HG03432 (cell line): ENCODE data around the gene CEP72.
"Not testable (repeated sequence)": the region's sequence is repeated elsewhere in the genome, so short reads cannot be mapped to it uniquely, and the experiment has no call there.

Experiments
- ATAC-seq: cut with Tn5 transposase; IDR thresholded peaks from one replicate; pipeline ENCODE4 v1.9.1; 2021; ENCODE audit warnings: mild to moderate bottlenecking, moderate library complexity; ENCODE audit not compliant: unreplicated experiment

Gene CEP72

GRCh38 chr5:597871-598563, 14.1 kb upstream of the CEP72 start:
- ATAC-seq, result no peak

- no peak for ATAC-seq
Observed at GRCh38 chr5:598564-598890, 13.6 kb upstream of the CEP72 start.

- ATAC-seq, result no peak
Observed at GRCh38 chr5:600886-601541, 11.1 kb upstream of the CEP72 start.

GRCh38 chr5:601771-602465, 10.2 kb upstream of the CEP72 start:
- ATAC-seq, result no peak

GRCh38 chr5:602466-603035, 9.6 kb upstream of the CEP72 start:
- ATAC-seq, result no peak

- ATAC-seq, result no peak
Observed at GRCh38 chr5:603081-603998, 8.8 kb upstream of the CEP72 start.

- no peak for ATAC-seq
Observed at GRCh38 chr5:604391-604831, 7.7 kb upstream of the CEP72 start.

- not testable (repeated sequence) for ATAC-seq
Observed at GRCh38 chr5:605090-605489, 7.0 kb upstream of the CEP72 start.

- ATAC-seq, result no peak
Observed at GRCh38 chr5:606061-606460, 6.1 kb upstream of the CEP72 start.

GRCh38 chr5:606526-607399, 5.4 kb upstream of the CEP72 start:
- ATAC-seq, result no peak

- no peak for ATAC-seq
Observed at GRCh38 chr5:607541-608428, 4.4 kb upstream of the CEP72 start.

GRCh38 chr5:608429-609370, 3.4 kb upstream of the CEP72 start:
- no peak for ATAC-seq

GRCh38 chr5:609506-609905, 2.6 kb upstream of the CEP72 start:
- no peak for ATAC-seq

GRCh38 chr5:610011-610743, 2.0 kb upstream of the CEP72 start:
- ATAC-seq, result no peak

GRCh38 chr5:610744-611730, 1.1 kb upstream of the CEP72 start:
- ATAC-seq, result no peak
